SU-DHL-6 (cell line): ENCODE results near the gene OR5D13.

Experiments used
- H2AFZ ChIP-seq: fragments of 200-600 bp; sonication (generic); 2 replicates; pipeline ENCODE4 v1.6.1; 2014; ENCODE audit warnings: low read depth, mild to moderate bottlenecking, moderate library complexity, mixed read lengths, antibody characterized with exemption, low read length; ENCODE audit not compliant: severe bottlenecking
- H3F3A ChIP-seq: fragments of 200-600 bp; shearing (Covaris generic); 2 replicates; pipeline ENCODE4 v1.6.0; 2016; ENCODE audit warnings: antibody characterized with exemption, mild to moderate bottlenecking; ENCODE audit not compliant: insufficient read depth
- H3K27ac ChIP-seq: fragments of 200-600 bp; sonication (generic); 2 replicates; pipeline ENCODE4 v1.5.1; 2016; ENCODE audit warnings: low read depth, mild to moderate bottlenecking, low read length, moderate library complexity, mixed read lengths
- H3K27me3 ChIP-seq: fragments of 200-600 bp; sonication (generic), shearing (Covaris generic); 2 replicates; pipeline ENCODE4 v1.6.0; 2014; ENCODE audit warnings: mild to moderate bottlenecking, low read length
- H3K36me3 ChIP-seq: fragments of 200-600 bp; sonication (generic); 2 replicates; pipeline ENCODE4 v1.6.1; 2014; ENCODE audit warnings: mild to moderate bottlenecking, low read length, mixed read lengths
- H3K4me2 ChIP-seq: fragments of 300-600, 200-600 bp; shearing (Covaris generic), sonication (generic); 2 replicates; pipeline ENCODE4 v1.6.0; 2014; ENCODE audit warnings: low read length, low read depth, mild to moderate bottlenecking; ENCODE audit not compliant: poor library complexity, severe bottlenecking
- H3K4me3 ChIP-seq: fragments of 200-600 bp; sonication (generic); 2 replicates; pipeline ENCODE4 v1.5.1; 2014; ENCODE audit warnings: antibody characterized with exemption, low read length, mild to moderate bottlenecking, mixed read lengths; ENCODE audit not compliant: insufficient read depth, poor library complexity, severe bottlenecking
- H3K79me2 ChIP-seq: fragments of 200-600 bp; sonication (generic); 2 replicates; pipeline ENCODE4 v1.6.1; 2014; ENCODE audit warnings: mild to moderate bottlenecking, low read length, moderate library complexity; ENCODE audit not compliant: insufficient read depth
- H3K9ac ChIP-seq: fragments of 200-600 bp; sonication (generic); 2 replicates; pipeline ENCODE4 v1.7.0; 2014; ENCODE audit warnings: mild to moderate bottlenecking, low read length
- H3K9me2 ChIP-seq: fragments of 200-600 bp; sonication (generic); replicated peaks from 2 replicates; pipeline ENCODE4 v1.6.1; 2014; ENCODE audit warnings: low read length; ENCODE audit not compliant: insufficient read depth
- H3K9me3 ChIP-seq: fragments of 200-600 bp; sonication (generic); 2 replicates; pipeline ENCODE4 v1.6.1; 2014; ENCODE audit warnings: low read length, mixed read lengths; ENCODE audit not compliant: insufficient read depth
- H4K20me1 ChIP-seq: fragments of 200-600 bp; sonication (generic); 2 replicates; pipeline ENCODE4 v1.6.1; 2014; ENCODE audit warnings: low read depth, mild to moderate bottlenecking, antibody characterized with exemption, low read length, moderate library complexity, mixed read lengths
- EZH2phosphoT487 ChIP-seq: fragments of 200-600 bp; sonication (generic), shearing (Covaris generic); conservative IDR thresholded peaks from 2 replicates; pipeline ENCODE4 v1.6.1; 2018; ENCODE audit warnings: mild to moderate bottlenecking, antibody characterized with exemption, low read length, moderate library complexity, mixed read lengths
- TF ChIP-seq, protein P1 (sequence below): fragments of 200-600 bp; sonication (generic); IDR thresholded peaks from one replicate; pipeline ENCODE4 v1.5.1; 2017; ENCODE audit warnings: antibody characterized with exemption, mild to moderate bottlenecking, low read length, moderate library complexity; ENCODE audit not compliant: insufficient read depth, poor library complexity, severe bottlenecking

OR5D13 gene

GRCh38 chr11:55811067-55811466 is 37.8 kb downstream of the OR5D13 start, which contains the start of gene OR5L1:
OR5L1 (plus strand) TSS chr11:55811367; CDS start chr11:55811467, 100 bp downstream.
- TF ChIP-seq, protein P1, sequence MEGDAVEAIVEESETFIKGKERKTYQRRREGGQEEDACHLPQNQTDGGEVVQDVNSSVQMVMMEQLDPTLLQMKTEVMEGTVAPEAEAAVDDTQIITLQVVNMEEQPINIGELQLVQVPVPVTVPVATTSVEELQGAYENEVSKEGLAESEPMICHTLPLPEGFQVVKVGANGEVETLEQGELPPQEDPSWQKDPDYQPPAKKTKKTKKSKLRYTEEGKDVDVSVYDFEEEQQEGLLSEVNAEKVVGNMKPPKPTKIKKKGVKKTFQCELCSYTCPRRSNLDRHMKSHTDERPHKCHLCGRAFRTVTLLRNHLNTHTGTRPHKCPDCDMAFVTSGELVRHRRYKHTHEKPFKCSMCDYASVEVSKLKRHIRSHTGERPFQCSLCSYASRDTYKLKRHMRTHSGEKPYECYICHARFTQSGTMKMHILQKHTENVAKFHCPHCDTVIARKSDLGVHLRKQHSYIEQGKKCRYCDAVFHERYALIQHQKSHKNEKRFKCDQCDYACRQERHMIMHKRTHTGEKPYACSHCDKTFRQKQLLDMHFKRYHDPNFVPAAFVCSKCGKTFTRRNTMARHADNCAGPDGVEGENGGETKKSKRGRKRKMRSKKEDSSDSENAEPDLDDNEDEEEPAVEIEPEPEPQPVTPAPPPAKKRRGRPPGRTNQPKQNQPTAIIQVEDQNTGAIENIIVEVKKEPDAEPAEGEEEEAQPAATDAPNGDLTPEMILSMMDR = no peak
- TF ChIP-seq EZH2phosphoT487 = no peak
- Histone ChIP-seq H3F3A (no peaks in the 10 kb centered on the region), H4K20me1 (no peaks in the 10 kb centered on the region), H3K4me3 (no peak within 1 kb of the TSS), H3K27me3 (no peaks in the 10 kb centered on the region), H3K79me2 (no peaks in the 10 kb centered on the region), H3K9ac (no peak within 1 kb of the TSS), H3K9me3 (no peaks in the 10 kb centered on the region), H3K27ac (no peak within 1 kb of the TSS), H3K9me2 (no peaks in the 10 kb centered on the region), H3K4me2 (no peak within 1 kb of the TSS), H3K36me3 (no peaks in the 10 kb centered on the region), H2AFZ (no peak within 1 kb of the TSS)

DNA sequence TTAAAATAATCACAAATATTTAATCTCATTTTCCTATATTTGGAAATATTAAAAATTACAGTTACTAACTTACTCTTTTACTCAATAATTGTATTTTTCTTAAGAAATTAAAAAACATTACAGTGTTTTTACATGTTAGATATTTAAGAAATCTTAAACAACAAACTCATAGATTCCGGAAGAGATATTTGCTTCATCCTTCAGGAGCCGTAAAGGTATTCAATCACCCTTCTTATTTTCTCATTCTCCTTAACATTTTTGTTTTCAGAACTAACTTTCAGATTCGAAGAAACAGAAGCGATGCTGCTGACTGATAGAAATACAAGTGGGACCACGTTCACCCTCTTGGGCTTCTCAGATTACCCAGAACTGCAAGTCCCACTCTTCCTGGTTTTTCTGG is 46.1 kb downstream of the OR5D13 start, which contains the start of gene OR5D18:
TSS of gene OR5D18 (plus strand) at position 301 of the 400 bp plus-strand sequence. CDS start at position 301, 0 bp downstream.
- no peaks in the 10 kb centered on the region for H3K9me2 ChIP-seq
- H3K9me3 ChIP-seq = no peaks in the 10 kb centered on the region
- H2AFZ ChIP-seq = no peak within 1 kb of the TSS
- H3K4me2 ChIP-seq = no peak within 1 kb of the TSS
- no peak within 1 kb of the TSS for H3K27ac ChIP-seq
- H3K4me3 ChIP-seq = no peak within 1 kb of the TSS
- no peaks in the 10 kb centered on the region for H3F3A ChIP-seq
- no peaks in the 10 kb centered on the region for H4K20me1 ChIP-seq
- H3K27me3 ChIP-seq = no peaks in the 10 kb centered on the region
- H3K9ac ChIP-seq = no peak within 1 kb of the TSS
- TF ChIP-seq, protein P1 = no peak
- no peak for TF ChIP-seq EZH2phosphoT487
- no peaks in the 10 kb centered on the region for H3K79me2 ChIP-seq
- no peaks in the 10 kb centered on the region for H3K36me3 ChIP-seq
